Lower lobe of right lung (tissue), 2 donors: ENCODE data around the gene HLA-G. TPM values are rescaled to one million over a fixed set of nuclear protein-coding genes. Genes with fewer than 3 reads are reported as not detected.

Experiments
- ATAC-seq, 2 donors: fragments of 200-7000 bp; cut with Tn5 transposase; one replicate each; pipeline ENCODE4 v1.9.1; 2020 to 2022; ENCODE audit warnings: mild to moderate bottlenecking in 2 of 2, moderate library complexity in 2 of 2
- DNase-seq: peaks from one replicate; pipeline ENCODE4 v3.0.0-alpha.2; 2020
- H3K27ac ChIP-seq: fragments of 200-600 bp; one replicate; pipeline ENCODE4 v1.8.0; 2022
- H3K27me3 ChIP-seq: fragments of 200-600 bp; one replicate; pipeline ENCODE4 v1.8.0; 2022; ENCODE audit warnings: low read depth
- H3K36me3 ChIP-seq: fragments of 200-600 bp; one replicate; pipeline ENCODE4 v1.8.0; 2022; ENCODE audit warnings: mild to moderate bottlenecking
- H3K4me1 ChIP-seq: fragments of 200-600 bp; one replicate; pipeline ENCODE4 v1.8.0; 2022
- H3K4me3 ChIP-seq: fragments of 200-600 bp; one replicate; pipeline ENCODE4 v1.8.0; 2022; ENCODE audit warnings: mild to moderate bottlenecking
- H3K9me3 ChIP-seq: fragments of 200-600 bp; one replicate; pipeline ENCODE4 v1.8.0; 2022
- intact Hi-C: fragments of 100-400 bp; cut with DNase I; formaldehyde crosslinking; loops from one replicate; pipeline ENCODE4 v1.11.0; 2022
- total RNA-seq: library from RNA; stranded (reverse); fragmentation: NEBNext Ultra II Directional; extraction: Animal tissue kit (Norgen Biotek cat#: 25700); gene quantifications from one replicate; pipeline ENCODE4 v1.2.1, GENCODE V29; 2021
- TF ChIP-seq, protein P1 (sequence below): fragments of 200-600 bp; IDR thresholded peaks from one replicate; pipeline ENCODE4 v1.8.0; 2022; ENCODE audit warnings: antibody characterized with exemption, mild to moderate bottlenecking
- donor health status: DM: no; HTN: yes; CAD: no; lungs with severe emphysema.

HLA-G gene
- total RNA-seq, 1 donor from 2014 or later: 1.8 TPM

DNA sequence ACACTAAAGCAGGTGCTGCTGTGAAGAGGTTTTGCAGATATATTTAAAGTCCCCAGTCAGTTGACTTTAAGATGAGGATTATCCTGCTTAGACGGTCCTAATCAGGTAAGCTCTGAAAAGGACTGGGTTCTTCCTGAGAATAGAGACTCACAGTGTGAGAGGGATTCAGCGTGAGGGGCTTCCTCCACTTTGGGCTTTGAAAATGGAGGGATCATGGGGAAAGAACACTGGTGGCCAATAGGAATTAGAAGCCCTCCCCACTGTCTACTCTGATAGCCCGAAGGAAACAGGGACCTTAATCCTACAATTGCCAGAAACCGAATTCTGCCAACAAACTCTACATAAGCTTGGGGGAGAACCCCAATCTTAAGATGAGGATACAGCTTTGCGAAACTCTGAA, 29.7 kb upstream of the HLA-G start:
- intact Hi-C loops: no loop called here
- no peaks in the 10 kb centered on the region for H3K9me3 ChIP-seq

DNA sequence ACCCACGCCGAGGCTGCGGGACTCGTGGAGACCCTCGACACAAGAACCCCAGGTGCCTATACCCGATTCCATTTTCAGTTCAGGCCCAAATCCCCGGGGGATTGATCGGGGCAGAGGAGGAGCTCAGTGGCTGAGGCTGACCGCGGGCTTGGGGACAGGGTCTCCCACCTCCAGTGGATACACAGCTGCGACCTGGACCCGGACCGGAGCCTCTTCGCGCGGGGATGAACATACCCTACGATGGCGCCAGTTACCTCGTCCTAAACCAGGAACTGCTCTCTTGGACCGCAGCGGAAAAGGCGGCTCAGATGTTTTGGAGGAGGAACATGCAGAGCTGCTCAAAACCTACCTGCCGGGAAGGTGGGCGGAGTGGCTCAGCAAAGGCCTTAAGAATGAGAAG, 27.4 kb upstream of the HLA-G start:
- no peak overlapping the region for H3K4me3 ChIP-seq
- H3K36me3 ChIP-seq: no peaks in the 10 kb centered on the region
- no peak for ATAC-seq
- DNase-seq: no peak
- intact Hi-C loops: no loop called here
- TF ChIP-seq, protein P1, sequence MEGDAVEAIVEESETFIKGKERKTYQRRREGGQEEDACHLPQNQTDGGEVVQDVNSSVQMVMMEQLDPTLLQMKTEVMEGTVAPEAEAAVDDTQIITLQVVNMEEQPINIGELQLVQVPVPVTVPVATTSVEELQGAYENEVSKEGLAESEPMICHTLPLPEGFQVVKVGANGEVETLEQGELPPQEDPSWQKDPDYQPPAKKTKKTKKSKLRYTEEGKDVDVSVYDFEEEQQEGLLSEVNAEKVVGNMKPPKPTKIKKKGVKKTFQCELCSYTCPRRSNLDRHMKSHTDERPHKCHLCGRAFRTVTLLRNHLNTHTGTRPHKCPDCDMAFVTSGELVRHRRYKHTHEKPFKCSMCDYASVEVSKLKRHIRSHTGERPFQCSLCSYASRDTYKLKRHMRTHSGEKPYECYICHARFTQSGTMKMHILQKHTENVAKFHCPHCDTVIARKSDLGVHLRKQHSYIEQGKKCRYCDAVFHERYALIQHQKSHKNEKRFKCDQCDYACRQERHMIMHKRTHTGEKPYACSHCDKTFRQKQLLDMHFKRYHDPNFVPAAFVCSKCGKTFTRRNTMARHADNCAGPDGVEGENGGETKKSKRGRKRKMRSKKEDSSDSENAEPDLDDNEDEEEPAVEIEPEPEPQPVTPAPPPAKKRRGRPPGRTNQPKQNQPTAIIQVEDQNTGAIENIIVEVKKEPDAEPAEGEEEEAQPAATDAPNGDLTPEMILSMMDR: no peak
- H3K27me3 ChIP-seq: no peaks in the 10 kb centered on the region
- H3K9me3 ChIP-seq: no peaks in the 10 kb centered on the region
- no peak overlapping the region for H3K27ac ChIP-seq
- no peaks in the 10 kb centered on the region for H3K4me1 ChIP-seq

More for the DNA sequence above, 29.7 kb upstream of the HLA-G start:
- ATAC-seq: no peak
- H3K27me3 ChIP-seq: peaks cover 8% of the 10 kb centered on the region
- no peak for DNase-seq
- H3K36me3 ChIP-seq: no peaks in the 10 kb centered on the region
- H3K4me1 ChIP-seq: peaks cover 2% of the 10 kb centered on the region
- no peak overlapping the region for H3K4me3 ChIP-seq
- TF ChIP-seq, protein P1: no peak
- no peak overlapping the region for H3K27ac ChIP-seq

DNA sequence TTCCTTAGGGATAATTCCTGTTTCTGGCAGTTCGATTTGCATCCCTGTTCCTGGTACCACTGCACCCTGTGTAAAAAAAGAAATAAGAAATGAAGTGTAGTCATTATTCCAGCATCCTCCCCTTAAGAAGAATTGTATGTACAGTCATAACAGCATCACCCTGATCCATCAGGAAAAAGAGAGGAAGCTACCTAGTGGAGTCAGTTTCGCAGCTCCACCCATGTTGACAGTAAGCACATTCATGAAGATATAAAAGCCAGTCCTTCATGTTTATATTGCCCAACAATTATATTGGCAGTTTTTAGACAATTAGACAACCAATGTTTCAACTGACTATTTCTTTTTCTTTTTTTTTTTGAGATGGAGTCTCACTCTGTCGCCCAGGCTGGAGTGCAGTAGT, 21.2 kb upstream of the HLA-G start:
- Histone ChIP-seq H3K4me1 (no peaks in the 10 kb centered on the region), H3K9me3 (no peaks in the 10 kb centered on the region), H3K27ac (no peak overlapping the region), H3K36me3 (no peaks in the 10 kb centered on the region), H3K4me3 (no peak overlapping the region), H3K27me3 (peaks cover 9% of the 10 kb centered on the region)
- intact Hi-C loops: no loop called here
- TF ChIP-seq, protein P1: no peak
- ATAC-seq: no peak
- DNase-seq: no peak

DNA sequence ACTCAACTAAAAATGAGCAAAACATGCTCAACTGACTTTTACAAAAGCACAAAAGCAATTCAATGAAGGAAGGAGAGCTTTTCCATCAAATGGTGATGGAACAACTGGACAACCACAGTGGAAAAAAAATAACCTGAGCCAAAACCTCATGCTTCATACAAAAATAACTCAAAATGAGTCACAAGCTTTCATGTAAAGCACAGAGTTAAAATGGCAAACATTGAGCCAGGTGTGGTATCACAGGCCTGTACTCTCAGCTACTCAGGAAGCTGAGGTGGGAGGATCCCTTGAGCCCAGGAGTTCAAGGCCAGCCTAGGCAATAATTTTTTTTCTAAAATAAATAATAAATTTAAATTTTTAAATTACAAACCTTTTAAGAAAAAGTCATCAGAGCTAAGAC, 18.4 kb upstream of the HLA-G start:
- Histone ChIP-seq H3K4me1 (no peaks in the 10 kb centered on the region), H3K4me3 (no peak overlapping the region), H3K9me3 (no peaks in the 10 kb centered on the region), H3K27ac (no peak overlapping the region), H3K36me3 (no peaks in the 10 kb centered on the region), H3K27me3 (peaks cover 9% of the 10 kb centered on the region)
- TF ChIP-seq, protein P1: no peak
- no peak for DNase-seq
- intact Hi-C loops: no loop called here
- ATAC-seq: no peak

DNA sequence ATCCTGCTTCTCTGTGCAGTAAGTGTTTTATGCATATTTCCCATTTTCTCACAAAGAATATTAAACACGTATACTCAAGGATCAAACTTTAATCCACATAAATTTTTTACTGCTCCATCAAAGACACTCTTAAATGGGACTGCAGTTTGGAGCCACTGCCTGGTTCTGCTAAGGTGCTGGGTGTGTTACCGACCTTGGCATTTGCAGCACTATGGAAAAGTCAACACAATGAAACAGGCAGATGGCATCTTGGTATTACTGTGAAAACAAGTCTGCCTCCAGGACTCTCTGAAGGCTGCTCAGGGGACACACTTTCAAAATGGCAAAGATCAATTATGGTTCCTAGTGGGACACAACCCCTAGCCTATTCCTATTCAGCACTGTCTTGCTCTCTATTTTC, 17.3 kb upstream of the HLA-G start:
- intact Hi-C loops: no loop called here
- TF ChIP-seq, protein P1: no peak
- Histone ChIP-seq H3K36me3 (no peaks in the 10 kb centered on the region), H3K27ac (no peak overlapping the region), H3K4me1 (no peaks in the 10 kb centered on the region), H3K4me3 (no peak overlapping the region), H3K9me3 (no peaks in the 10 kb centered on the region), H3K27me3 (peaks cover 9% of the 10 kb centered on the region)
- ATAC-seq (no peak), DNase-seq (no peak)

DNA sequence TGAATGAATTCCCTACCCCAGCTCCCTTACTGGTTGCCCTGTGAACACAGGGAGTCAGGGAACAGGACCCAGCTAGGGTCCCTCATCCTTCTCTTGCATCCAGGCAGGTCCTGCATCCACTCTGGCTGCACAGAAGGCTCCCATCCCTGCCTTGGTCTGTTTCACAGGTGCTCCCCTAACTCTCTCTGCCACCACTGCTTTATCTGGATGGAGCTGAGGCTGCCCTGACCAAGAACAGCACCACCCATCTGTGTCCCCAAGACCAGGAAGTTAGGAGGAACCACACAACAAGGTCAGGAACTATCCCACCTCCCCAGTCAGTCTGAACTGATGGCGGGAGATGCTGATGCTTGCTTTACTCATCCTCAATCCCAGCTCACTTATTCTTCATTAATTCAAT, 16.2 kb upstream of the HLA-G start:
- Histone ChIP-seq H3K27ac (no peak overlapping the region), H3K4me3 (no peak overlapping the region), H3K4me1 (no peaks in the 10 kb centered on the region), H3K27me3 (peaks cover 8% of the 10 kb centered on the region), H3K9me3 (no peaks in the 10 kb centered on the region), H3K36me3 (no peaks in the 10 kb centered on the region)
- TF ChIP-seq, protein P1: no peak
- intact Hi-C loops: no loop called here
- ATAC-seq (no peak), DNase-seq (no peak)
